Panc1 (cell line): ENCODE data around the gene CHRND.

Experiments
- POLR2AphosphoS5 ChIP-seq: IDR thresholded peaks from 2 replicates; pipeline ENCODE4 v1.6.1; 2012; ENCODE audit warnings: mild to moderate bottlenecking, low read depth, low read length, moderate library complexity
- TCF7L2 ChIP-seq: IDR thresholded peaks from 2 replicates; pipeline ENCODE4 v1.6.1; 2011; ENCODE audit warnings: mild to moderate bottlenecking, low read depth, low read length, inconsistent platforms
- TF ChIP-seq, protein P1 (sequence below): fragments of 450-650 bp; IDR thresholded peaks from 2 replicates; pipeline ENCODE4 v1.5.1; 2017; ENCODE audit warnings: mild to moderate bottlenecking

- TF ChIP-seq, protein P1, sequence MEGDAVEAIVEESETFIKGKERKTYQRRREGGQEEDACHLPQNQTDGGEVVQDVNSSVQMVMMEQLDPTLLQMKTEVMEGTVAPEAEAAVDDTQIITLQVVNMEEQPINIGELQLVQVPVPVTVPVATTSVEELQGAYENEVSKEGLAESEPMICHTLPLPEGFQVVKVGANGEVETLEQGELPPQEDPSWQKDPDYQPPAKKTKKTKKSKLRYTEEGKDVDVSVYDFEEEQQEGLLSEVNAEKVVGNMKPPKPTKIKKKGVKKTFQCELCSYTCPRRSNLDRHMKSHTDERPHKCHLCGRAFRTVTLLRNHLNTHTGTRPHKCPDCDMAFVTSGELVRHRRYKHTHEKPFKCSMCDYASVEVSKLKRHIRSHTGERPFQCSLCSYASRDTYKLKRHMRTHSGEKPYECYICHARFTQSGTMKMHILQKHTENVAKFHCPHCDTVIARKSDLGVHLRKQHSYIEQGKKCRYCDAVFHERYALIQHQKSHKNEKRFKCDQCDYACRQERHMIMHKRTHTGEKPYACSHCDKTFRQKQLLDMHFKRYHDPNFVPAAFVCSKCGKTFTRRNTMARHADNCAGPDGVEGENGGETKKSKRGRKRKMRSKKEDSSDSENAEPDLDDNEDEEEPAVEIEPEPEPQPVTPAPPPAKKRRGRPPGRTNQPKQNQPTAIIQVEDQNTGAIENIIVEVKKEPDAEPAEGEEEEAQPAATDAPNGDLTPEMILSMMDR, result no peak
- TF ChIP-seq POLR2AphosphoS5 (no peak), TCF7L2 (no peak)
Measured at GRCh38 chr2:232521098-232521497, 4.9 kb upstream of the CHRND start.
